NOMO-1 treated with dmso at 0.1 percent for 144 hours (cell line): ENCODE data around the gene SH3BGRL2.
"Not testable (repeated sequence)": the region's sequence is repeated elsewhere in the genome, so short reads cannot be mapped to it uniquely, and the experiment has no call there.

ENCODE experiments used
- DNase-seq: peaks from one replicate; lab custom pipeline; 2025; ENCODE audit not compliant: unreplicated experiment; lab: John Stamatoyannopoulos, UW

Gene SH3BGRL2

DNA sequence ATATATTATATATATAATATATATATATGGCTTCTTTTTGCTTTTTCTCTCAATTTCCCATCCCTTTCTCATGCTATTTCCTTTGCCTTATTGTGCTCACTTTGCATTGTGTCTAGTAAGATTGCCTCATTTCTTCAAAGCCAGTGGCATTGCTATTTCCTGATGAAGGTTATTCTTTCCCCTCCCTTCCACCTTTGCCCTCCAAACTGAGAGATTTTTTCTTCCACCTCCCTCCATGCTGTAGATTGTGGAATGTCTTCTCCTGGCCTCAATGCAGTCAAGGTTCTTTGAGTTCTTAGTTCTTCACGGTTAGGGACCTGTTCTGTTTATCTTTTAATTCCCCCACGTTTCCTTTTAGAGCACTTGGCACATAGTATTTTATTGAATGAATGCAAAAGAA, 17.2 kb downstream of the SH3BGRL2 start:
- DNase-seq = no peak

DNA sequence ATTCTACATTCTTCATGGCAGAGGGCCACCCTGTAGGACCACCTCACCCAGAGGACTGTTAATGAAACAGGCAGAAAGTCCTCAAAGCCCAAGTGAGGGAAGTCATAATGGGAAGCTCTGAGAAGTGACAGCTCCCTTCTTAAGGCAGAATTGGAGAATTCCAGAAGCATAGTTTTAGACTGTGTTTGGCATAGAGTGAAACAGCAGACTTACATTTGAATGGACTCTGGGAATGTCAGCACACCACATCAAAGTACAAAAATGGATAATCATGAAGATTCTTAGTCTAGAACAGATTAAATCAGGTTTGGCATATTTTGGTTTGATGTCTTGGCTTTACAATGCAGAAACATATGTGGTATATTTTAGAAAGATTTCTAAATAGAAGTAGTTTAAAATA, 17.9 kb downstream of the SH3BGRL2 start:
- DNase-seq = no peak

DNA sequence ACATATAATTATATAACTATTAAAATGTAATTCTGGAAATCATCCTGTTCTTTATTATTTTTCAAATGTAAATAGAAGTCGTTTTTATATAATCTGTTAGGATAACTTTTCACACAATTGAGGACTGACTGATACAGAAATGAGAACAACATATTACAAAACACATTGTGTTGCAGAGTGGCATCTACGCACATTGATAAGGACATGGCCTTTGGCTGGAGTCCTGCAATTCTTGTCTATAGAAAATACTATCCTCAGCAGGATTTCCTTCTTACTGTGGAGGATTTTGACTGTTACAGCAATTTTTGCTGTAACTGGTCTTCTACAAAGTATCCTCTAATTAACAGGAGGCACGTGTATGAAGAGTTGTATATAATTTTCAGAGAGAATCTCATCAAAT, 19.8 kb downstream of the SH3BGRL2 start:
- DNase-seq = no peak

DNA sequence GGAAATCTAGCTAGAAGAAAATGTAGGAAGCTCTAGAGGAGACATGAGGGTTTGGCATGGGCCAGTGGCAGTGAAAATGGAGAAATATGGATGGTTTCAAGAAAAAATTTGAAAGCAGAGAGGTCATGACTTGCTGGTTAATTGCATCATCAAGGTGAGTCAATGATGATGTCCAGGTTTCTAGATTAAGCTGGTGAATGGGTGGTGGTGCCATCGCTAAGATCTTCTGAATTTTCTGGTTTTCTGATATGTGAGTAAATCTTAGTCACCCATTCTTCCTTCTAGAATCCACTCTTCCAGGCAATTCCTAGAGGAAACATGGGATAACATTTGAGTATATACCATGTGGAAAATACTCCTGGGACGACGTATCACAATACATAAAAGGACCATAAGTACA, 25.0 kb downstream of the SH3BGRL2 start:
- no peak for DNase-seq

DNA sequence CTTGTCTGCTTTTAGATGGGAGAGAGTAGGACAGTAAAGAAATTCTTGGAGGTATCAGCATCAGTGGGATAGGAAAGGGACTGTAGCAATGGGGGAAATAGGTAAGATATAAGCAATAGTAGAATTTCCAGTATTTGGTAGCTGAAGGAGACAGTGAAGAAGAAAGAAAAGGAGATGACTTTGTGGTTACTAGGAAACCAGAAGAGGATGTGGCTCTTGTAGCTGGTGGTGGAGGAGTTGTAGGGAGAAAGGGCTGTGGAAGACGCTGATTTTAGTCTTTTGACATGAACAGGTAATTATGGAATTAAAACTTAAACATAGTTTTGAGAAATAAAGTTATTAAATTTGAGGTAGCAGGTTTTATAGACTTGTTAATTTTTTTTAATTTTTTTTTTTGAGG, 26.1 kb downstream of the SH3BGRL2 start:
- DNase-seq = no peak

DNA sequence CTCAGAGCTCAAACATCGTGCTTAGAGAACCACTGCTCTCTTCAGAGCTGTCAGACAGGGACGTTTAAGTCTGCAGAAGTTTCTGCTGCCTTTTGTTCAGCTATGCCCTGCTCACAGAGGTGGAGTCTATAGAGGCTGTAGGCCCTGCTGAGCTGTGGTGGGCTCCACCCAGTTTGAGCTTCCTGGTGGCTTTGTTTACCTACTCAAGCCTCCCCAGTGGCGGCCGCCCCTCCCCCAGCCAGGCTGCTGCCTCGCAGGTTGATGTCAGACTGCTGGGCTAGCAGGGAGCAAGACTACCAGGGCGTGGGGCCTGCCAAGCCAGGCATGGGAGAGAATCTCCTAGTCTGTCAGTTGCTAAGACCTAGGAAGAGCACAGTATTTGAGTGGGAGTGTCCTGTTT, 32.5 kb downstream of the SH3BGRL2 start:
- not testable (repeated sequence) for DNase-seq

DNA sequence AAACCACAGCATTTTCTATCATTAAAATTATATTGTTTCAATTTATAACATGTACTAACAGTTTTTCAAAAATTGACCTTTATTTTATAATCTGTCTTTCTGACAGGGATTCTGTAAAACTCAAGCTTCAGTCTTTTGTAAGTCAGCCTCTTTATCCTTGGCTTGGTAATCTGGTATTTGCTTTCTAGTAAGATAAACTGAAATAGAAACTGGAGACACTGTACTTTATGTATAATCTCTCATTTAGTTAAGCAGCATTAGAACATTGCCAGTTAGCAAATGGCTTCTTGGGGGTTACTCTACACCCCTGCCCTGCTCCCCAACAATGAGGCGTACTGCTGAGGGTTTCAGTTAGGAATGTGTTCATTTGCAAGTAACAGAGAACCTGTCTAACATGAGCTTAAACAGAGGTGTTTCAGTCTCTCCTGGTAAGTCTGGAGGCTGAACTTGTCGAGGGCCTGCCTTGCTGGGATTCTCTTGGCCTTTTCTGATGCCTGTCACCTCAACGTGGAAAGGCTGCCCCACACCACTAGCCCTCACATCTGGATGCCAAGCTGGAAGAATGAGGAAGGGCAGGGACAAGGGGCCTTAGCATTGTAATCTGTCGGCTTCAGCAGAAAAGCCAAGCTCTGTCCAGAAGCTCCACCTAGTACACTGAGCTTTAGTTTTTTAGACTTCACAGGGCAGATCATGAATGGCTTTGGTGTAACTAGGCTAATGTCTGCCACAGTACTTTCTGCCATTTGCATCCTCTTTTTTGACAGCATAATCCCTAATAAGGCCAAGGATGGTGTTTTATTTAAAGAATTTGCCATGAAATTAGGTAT, 34.8 kb downstream of the SH3BGRL2 start:
- DNase-seq = no peak

DNA sequence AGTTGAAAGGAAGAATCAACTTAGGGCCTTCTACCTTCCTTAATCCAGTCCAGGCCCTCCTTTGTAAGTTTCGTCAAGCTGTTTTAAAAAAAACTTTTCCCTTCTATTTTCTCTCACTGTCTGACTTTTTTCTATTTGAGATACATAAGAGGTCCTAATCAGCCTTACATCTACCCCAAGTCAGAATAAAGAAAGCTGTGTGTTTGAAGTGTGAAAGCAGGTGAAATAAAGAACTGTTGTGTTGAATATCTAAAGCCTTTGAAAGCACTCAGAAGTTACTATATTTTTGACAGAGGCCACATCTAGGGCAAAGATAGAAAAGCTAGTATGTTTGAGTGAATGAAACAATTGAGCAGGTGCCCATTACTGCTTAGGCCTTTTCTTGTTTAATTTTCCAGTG, 35.5 kb downstream of the SH3BGRL2 start:
- DNase-seq = no peak

DNA sequence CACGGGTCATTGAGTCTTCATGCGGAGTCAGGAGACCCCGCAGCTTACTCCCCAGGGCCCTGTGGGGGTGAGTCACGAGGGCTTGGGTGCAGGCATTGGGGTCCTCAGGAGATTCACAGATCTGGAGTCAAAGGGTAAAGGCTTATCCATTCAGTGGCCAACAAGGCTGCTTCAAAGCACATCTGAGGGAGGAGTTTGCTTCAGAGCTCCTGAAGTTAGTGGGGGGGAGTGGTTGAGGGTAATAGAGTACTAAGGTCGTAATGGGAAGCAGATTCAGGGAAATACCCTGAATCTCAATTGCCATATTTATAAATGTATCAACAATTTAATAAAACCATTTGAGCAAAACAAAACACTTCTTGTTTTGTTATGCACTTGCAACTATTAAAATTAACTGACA, 37.3 kb downstream of the SH3BGRL2 start:
- no peak for DNase-seq

DNA sequence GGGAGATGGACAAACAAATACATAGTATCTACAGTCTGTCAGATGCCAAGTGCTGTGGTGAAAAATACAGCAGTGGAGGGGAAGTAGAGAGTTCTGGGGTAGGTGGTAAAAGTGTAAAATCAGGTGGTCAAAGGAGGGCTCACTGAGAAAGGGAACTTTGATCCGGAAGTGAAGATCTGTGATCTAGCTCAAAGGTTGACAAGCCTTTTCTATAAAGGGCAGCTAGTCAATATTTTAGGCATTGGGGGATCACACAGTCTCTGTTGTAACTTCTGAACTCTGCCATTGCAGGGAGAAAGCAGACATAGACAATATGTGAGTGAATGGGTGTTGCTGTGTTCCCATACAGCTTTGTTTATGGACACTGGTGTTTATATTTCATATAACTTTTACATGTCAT, 38.6 kb downstream of the SH3BGRL2 start:
- DNase-seq = no peak

DNA sequence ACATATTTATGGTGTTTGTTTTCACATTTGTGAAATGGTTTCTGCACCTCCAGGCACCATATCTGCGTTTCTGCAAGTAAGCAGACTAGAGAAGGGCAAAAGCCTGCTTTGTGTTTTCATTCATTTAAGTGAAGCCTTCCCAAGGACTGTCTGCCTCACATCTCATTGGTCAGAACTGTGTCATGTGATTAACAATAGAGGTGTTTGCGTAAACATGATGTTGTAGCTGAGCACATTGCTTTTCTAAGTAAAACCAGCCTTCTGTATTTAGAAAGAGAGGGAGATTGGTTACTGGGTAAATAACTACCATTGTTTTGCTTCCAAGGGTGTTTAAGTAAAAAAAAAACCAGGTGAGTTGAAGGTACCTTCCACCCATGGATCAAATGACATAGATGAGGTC, 39.7 kb downstream of the SH3BGRL2 start:
- no peak for DNase-seq

DNA sequence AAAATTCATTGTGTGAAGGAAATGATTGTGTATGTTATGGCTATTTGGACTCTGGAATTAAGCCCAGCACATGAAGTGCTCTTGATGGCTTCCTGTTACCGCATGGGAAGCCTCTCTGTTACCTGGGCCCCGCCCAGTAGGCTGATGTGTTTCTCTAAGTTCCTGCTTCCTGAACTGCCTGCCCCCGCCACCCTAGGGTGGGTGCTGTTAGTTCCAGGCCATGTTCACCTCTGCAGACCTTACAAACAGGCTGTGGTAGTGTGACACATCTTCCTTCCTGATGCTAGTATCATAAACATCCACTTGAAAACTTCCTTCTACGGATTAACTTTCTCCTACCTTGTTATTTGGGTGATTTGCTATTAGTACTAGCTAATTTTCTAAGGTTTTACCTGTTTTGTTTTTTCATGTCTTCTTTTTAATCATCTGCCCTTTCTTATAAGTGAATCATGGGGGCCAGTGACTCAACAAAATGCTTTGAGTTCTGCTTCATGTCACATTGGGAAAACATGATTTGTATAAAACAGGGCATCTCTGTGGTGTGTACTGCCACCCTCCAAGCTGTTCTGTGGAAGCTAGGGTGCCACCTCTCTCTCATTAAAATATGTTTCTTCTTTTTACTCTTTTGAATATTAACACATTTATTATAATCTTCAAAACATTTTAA, 40.6 kb downstream of the SH3BGRL2 start:
- no peak for DNase-seq

DNA sequence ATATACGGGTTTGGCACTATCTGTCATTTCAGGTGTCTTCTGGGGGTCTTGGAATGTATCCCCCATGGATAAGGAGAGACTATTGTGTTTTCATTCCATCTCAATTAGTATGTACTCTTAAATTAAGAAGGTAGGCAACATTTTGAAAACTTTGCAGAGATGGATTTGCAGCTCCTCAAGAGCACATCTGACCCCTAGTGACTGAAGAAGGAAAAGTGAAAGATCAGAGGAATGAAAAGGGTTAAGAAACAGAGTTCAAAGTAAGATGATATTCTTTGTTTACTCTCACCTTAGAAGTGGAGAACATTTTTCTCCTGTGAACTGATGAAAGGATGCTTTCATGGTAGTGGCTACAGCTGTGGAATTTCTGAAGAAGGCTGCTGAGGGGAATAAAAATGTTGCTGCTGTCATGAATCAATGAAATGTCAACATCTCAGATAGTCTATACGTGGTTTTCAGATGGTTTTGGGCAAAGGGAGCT, 41.5 kb downstream of the SH3BGRL2 start:
- no peak for DNase-seq

DNA sequence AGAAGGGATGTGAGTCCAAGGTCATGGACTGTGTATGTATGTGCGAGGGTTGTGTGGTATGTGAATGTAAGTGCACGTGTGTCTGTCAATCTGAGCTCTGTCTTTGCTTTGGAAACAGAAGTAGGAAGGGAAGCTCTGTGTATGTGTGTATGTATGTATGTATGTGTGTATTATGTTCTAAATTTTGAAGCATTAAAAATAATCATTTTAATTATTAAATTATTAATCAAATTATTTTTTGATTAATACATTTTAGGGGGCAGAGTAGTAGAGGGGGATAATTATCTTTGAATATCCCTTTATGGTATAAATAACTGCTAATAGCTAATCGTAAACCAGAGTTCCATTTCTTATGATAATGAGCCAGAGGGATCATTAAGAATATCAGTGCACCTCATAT, 42.8 kb downstream of the SH3BGRL2 start:
- no peak for DNase-seq

DNA sequence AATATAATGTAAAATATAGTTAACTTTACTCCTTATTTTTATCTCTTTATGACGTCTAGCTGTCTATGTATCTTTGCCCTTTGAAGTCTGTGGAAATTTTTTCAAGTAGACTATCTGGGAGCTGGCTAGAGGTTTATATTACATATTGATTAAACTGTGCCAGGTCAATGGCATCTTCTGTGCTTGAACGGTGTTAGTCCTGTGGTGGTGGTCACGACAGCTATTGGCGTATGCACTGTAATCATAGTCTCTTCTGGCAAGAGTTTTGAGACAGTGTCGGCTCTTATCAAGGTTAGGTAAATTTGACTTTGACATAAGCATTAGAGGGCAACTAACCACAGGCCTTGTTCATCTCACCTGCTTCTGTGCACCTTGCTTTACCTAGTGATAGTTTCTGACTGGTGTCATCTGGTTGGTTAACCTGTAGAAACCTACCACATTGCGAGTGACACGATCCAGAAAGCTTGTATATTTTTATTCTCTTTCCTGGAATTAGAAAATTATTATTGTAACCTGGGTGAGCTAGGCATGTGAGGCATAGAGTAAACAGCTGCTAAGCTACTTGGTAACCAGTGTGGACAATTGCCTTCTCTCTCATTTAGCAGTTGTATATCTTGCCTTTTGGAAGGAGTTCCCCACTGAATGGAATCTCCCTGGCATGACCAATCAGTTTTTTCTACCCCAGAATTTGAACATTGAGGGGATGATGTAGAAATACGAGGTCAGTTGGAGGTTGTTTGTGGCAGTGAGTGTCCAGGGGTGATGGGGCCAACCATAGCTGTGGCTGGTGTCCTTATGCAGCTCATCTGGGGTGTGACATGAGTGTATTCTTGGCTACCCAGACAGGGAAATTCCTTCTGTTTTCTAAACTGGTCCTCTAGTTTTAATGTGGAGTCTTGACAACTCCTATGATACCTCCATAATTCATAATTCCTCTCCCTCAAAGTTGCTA, 45.9 kb downstream of the SH3BGRL2 start:
- no peak for DNase-seq

DNA sequence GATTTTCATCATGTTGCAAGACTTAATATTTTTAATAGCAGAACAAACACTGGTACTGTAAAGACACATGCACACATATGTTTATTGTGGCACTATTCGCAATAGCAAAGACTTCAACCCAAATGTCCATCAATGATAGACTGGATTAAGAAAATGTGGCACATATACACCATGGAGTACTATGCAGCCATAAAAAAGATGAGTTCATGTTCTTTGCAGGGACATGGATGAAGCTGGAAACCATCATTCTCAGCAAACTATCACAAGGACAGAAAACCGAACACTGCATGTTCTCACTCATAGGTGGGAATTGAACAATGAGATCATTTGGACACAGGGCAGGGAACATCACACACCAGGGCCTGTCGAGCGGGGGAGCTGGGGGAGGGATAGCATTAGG, 51.6 kb downstream of the SH3BGRL2 start:
- not testable (repeated sequence) for DNase-seq

DNA sequence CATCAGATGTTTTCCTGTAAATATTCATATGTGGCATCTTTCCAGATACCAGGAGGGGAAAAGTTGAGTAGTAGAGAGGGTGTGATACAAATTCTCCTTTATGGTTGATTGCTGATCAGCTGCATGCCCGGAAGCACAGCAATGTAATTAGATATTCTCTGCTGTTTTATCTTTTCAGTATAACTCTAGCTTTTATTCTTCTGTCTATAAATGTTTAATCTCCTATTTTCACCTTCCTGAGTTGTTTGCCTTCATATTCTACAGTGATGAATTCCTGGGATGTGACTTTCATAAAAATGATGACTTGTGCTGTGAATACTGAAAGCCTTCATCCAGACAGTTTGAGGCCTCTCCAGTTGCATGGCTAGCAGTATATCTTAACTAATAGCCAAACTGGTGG, 53.7 kb downstream of the SH3BGRL2 start:
- DNase-seq = no peak

DNA sequence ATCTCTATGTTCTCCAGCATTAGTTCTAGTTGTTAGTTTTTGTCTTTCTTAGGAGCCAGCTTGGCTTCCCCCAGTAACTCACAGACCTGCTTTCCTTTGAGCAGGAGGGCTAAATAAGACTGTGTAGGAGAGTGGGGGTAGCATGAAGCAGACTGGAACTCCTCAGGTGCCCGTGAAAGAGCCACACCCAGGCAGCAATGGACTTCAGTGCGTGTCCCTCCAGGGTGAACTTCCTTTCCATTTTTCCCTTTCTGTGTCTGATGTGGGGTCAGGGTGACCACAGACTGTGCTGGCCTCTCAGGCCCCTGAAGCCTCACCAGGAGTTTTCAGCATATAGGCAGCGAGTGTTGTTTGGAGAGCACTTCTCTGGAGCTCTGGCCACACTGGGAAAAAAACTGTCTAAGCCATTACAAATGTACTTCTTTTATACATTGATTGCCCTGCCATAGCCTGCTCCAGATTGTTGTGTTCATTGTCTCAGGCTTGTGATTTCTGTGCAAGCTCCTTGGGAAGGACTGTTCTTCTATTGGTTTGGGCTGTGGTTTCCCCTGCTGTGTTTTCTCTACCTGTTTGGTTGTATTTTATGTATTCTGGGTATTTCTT, 55.7 kb downstream of the SH3BGRL2 start:
- no peak for DNase-seq

DNA sequence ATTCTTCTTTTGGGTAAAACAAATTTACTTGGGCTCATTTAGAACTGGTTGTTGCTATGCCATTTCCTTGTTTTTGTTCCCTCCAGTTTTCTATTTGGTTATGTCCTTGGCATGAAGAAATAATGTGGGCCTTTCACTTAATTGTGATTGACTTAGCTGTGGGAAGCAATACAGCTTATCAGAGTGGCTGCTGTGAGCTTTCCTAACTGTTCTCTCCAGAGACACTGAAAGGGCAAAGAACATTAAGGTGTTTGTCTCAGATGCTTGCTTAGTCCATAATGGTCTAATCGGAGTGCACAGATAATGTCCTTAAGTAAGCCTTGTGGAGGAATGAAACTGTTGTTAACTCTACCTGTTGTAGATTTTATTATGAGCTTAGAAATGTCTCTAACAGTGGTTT, 56.6 kb downstream of the SH3BGRL2 start:
- no peak for DNase-seq

DNA sequence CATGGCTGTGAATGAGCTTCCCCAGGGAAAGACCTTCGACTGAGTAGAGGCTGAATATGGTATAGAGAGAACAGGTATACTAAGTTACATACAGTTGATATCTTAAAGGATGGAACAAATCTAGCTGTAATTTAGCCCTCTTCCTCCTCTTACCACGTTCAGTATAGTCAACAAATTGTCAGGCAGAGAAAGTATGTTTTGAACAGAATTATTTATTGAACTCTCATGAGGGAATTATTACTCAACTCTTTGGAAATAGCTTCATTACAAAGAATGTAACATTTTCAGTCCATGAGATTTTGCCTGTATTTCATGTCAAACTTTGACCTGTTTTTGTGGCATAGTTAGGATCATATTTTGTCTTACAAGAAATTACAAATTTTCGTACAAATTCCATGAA, 63.0 kb downstream of the SH3BGRL2 start:
- DNase-seq = no peak
